DND-41 (cell line): Measurements from ENCODE around the gene CACNG8.

Experiments used
- CTCF ChIP-seq: IDR thresholded peaks from 2 replicates; pipeline ENCODE4 v1.5.1; 2012; ENCODE audit warnings: borderline replicate concordance, low read length, moderate library complexity, mild to moderate bottlenecking; ENCODE audit not compliant: poor library complexity, severe bottlenecking; ENCODE audit errors: extremely low read depth
- EZH2 ChIP-seq: IDR thresholded peaks from 3 replicates; pipeline ENCODE4 v1.6.1; 2012; ENCODE audit warnings: borderline replicate concordance, low read depth, mild to moderate bottlenecking, moderate library complexity, low read length, inconsistent platforms; ENCODE audit not compliant: severe bottlenecking

GRCh38 chr19:53962887-53963431, at the start of gene CACNG8:
- TF ChIP-seq CTCF (no peak), EZH2 (no peak)
